ENCODE results near the gene CLIC3. TPM values are rescaled to one million over a fixed set of nuclear protein-coding genes. Genes with fewer than 3 reads are reported as not detected.

The CLIC3 gene
- total and polyA plus RNA-seq, 2 experiments from 2014 or later = 0.87 TPM; not detected in 1

DNA sequence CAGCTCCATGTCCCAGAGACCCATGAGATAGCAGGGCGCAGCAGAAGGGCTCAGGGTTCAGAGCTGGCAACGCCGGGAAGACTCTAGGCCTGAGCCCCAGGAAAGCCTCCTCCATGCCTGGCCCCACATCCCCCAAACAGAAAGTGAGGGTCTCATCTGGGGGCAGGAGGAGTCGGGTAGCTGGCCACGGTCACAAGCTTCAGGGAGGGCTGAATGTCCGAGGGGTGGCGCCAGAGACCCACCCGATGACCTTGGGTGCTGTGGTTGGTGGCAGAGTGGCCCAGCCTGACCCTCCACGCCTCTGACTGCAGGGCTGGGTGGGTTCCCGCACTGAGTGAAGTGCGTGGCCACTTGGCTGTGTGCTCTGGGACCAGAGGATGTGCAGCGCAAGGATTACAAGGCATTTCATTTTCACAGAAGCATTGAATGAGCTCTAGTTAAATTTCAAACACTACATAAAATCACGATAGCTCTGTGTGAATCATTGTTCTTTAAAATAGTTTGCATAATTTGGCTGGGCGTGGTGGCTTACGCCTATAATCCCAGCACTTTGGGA lies 48.3 kb downstream of the CLIC3 start:
- TF ChIP-seq, protein P1, sequence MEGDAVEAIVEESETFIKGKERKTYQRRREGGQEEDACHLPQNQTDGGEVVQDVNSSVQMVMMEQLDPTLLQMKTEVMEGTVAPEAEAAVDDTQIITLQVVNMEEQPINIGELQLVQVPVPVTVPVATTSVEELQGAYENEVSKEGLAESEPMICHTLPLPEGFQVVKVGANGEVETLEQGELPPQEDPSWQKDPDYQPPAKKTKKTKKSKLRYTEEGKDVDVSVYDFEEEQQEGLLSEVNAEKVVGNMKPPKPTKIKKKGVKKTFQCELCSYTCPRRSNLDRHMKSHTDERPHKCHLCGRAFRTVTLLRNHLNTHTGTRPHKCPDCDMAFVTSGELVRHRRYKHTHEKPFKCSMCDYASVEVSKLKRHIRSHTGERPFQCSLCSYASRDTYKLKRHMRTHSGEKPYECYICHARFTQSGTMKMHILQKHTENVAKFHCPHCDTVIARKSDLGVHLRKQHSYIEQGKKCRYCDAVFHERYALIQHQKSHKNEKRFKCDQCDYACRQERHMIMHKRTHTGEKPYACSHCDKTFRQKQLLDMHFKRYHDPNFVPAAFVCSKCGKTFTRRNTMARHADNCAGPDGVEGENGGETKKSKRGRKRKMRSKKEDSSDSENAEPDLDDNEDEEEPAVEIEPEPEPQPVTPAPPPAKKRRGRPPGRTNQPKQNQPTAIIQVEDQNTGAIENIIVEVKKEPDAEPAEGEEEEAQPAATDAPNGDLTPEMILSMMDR (IDR thresholded peaks at IDR 0.05; ENCODE audit: low read depth, low read length) = peak; percentile 66
- no peaks in the 10 kb centered on the region for H3K9me3 ChIP-seq (ENCODE audit: low read depth)
- no peak overlapping the region for H3K4me3 ChIP-seq
- peak; percentile 44 to 74 for DNase-seq (ENCODE audit: low read depth in 1 of 2, low spot score in 1 of 2)
- H3K36me3 ChIP-seq = no peaks in the 10 kb centered on the region
- H3K27me3 ChIP-seq = no peaks in the 10 kb centered on the region
- peak overlapping the region; percentile 20 for H3K27ac ChIP-seq
- H3K4me1 ChIP-seq (ENCODE audit: low read depth) = peaks cover 17% of the 10 kb centered on the region

DNA sequence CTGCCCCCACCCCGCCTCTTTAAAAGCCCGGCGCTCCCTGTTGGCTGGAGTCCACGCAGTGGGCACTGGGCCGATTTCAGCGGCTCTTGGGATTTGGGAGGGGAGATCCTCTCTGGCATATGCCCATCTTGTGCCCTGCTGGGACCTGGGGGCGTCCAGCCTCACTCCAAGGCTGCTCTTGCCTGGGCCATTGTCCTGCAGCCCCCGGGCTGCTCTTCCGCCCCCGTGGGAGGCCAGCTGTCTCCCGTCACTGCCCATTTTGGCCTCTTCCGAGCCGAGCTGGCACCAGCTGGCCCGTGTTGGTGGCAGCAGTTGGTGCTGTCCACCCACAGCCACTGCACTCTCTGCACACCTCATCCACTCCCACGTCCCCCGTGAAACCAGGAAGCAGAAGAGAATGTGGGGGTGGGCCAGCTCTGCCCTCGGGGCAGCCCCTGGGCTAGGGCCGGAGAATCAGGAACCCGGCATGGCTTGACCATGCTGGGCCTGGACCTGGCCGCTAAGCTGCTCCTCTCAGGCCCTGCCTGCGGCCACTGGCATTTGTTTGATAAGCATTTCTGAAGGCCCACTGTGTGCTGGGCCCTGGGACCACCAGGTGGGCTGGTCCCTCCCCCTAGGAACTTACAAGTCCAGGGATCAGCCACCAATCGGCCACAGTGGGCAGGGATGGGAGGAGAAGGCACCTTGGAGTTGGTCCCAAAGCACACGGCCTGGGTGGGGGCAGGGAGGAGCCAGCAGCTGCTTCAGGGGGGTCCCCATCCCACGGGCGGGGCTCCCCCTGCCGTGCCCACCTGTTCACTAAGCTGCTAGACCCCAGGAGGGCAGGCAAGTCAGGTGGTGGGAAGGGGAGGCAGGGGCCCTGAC lies 49.1 kb downstream of the CLIC3 start:
- Histone ChIP-seq H3K9me3 (ENCODE audit: low read depth) (no peaks in the 10 kb centered on the region), H3K27me3 (no peaks in the 10 kb centered on the region), H3K4me3 (no peak overlapping the region), H3K36me3 (peaks cover 2% of the 10 kb centered on the region), H3K27ac (no peak overlapping the region), H3K4me1 (ENCODE audit: low read depth) (peaks cover 17% of the 10 kb centered on the region)
- TF ChIP-seq, protein P1 (IDR thresholded peaks at IDR 0.05; ENCODE audit: low read depth, low read length) = no peak
- DNase-seq (ENCODE audit: low read depth in 1 of 2, low spot score in 1 of 2) = no peak

DNA sequence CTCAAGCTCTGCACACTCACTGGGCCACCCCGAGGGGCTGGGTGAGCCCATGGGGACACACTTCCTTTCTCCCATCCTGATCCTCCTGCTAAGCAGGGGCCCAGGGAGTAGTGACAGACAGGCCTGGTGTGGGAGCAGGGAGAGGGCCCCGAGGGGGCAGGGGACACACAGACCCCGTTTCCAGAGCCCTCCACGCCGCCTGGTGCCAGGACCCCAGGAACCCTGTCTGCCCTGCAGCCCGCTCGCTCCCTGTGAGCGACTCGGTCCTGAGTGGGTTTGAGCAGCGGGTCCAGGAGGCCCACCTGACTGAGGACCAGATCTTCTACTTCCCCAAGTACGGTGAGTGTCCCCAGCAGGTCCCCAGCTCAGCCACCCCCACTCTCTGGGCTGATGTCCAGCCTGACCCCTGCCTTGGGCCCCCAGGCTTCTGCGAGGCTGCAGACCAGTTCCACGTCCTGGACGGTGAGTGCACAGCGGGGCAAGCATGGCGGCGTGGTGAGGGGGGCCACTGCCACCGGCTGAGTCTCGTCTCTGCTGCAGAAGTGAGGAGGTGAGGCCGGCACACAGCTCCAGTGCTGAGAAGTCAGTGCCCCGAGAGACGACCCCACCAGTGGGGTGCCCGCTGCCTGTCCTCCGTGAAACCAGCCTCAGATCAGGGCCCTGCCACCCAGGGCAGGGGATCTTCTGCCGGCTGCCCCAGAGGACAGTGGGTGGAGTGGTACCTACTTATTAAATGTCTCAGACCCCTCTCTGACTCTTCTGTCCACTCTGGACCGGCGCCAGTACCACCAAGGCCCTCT lies 49.9 kb downstream of the CLIC3 start:
- H3K4me1 ChIP-seq (ENCODE audit: low read depth) = peaks cover 17% of the 10 kb centered on the region
- no peak overlapping the region for H3K27ac ChIP-seq
- H3K9me3 ChIP-seq (ENCODE audit: low read depth) = no peaks in the 10 kb centered on the region
- no peak overlapping the region for H3K4me3 ChIP-seq
- H3K36me3 ChIP-seq = peaks cover 10% of the 10 kb centered on the region
- no peaks in the 10 kb centered on the region for H3K27me3 ChIP-seq
- TF ChIP-seq, protein P1 (IDR thresholded peaks at IDR 0.05; ENCODE audit: low read depth, low read length) = no peak
- DNase-seq (ENCODE audit: low read depth in 1 of 2, low spot score in 1 of 2) = no peak

DNA sequence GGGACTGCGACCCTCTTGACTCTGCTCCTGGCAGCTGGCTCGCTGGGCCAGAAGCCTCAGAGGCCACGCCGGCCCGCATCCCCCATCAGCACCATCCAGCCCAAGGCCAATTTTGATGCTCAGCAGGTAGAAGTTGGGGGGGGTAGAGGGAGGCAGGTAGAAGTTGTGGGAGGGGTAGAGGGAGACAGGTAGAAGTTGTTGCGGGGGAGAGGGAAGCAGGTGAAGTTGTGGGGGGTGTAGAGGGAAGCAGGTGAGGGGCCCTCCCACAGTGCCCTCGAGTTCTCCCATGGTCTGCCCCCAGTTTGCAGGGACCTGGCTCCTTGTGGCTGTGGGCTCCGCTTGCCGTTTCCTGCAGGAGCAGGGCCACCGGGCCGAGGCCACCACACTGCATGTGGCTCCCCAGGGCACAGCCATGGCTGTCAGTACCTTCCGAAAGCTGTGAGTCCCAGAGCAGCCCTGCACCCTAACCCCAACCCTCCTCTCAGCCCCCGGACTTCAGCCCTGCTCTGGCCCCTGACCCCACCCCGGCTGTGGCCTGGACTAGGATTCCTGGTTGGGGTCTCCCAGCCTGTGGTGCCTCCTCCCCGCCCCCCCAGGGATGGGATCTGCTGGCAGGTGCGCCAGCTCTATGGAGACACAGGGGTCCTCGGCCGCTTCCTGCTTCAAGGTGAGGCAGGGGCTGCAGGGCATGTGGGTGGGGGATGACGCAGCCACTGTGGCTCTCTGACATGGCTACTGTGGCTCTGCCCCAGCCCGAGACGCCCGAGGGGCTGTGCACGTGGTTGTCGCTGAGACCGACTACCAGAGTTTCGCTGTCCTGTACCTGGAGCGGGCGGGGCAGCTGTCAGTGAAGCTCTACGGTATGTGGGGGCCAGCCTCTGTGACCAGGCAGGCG lies 50.8 kb downstream of the CLIC3 start:
- peaks cover 18% of the 10 kb centered on the region for H3K36me3 ChIP-seq
- H3K4me3 ChIP-seq = no peak overlapping the region
- no peaks in the 10 kb centered on the region for H3K9me3 ChIP-seq (ENCODE audit: low read depth)
- no peak for DNase-seq (ENCODE audit: low read depth in 1 of 2, low spot score in 1 of 2)
- TF ChIP-seq, protein P1 (IDR thresholded peaks at IDR 0.05; ENCODE audit: low read depth, low read length) = no peak
- H3K4me1 ChIP-seq (ENCODE audit: low read depth) = peaks cover 12% of the 10 kb centered on the region
- H3K27me3 ChIP-seq = no peaks in the 10 kb centered on the region
- no peak overlapping the region for H3K27ac ChIP-seq

Other genes with a start within 250 kb of the CLIC3 start
Only the 30 nearest of the 38 such genes appear.
- gene TMEM141, start 205.2 kb downstream of the CLIC3 start, total RNA-seq = 200 and 306 TPM in 2 replicates
- gene TMEM141, start 205.2 kb downstream of the CLIC3 start, polyA plus RNA-seq = 169 and 238 TPM in 2 replicates
- 32.4 and 49.3 TPM in 2 replicates for gene CCDC183, start 200.2 kb downstream of the CLIC3 start, total RNA-seq
- 40.1 and 43.1 TPM in 2 replicates for gene CCDC183, start 200.2 kb downstream of the CLIC3 start, polyA plus RNA-seq
- gene RABL6, start 188.6 kb downstream of the CLIC3 start, total RNA-seq = 131 and 153 TPM in 2 replicates
- 101 and 115 TPM in 2 replicates for gene RABL6, start 188.6 kb downstream of the CLIC3 start, polyA plus RNA-seq
- 8.5 and 12.2 TPM in 2 replicates for gene AJM1, start 154.1 kb downstream of the CLIC3 start, total RNA-seq
- 8.7 and 12.1 TPM in 2 replicates for gene AJM1, start 154.1 kb downstream of the CLIC3 start, polyA plus RNA-seq
- gene PHPT1, start 147.2 kb downstream of the CLIC3 start, total RNA-seq = 185 and 235 TPM in 2 replicates
- 557 and 565 TPM in 2 replicates for gene PHPT1, start 147.2 kb downstream of the CLIC3 start, polyA plus RNA-seq
- 22.2 and 29.7 TPM in 2 replicates for gene MAMDC4, start 144.2 kb downstream of the CLIC3 start, total RNA-seq
- gene MAMDC4, start 144.2 kb downstream of the CLIC3 start, polyA plus RNA-seq = 8.7 and 17.8 TPM in 2 replicates
- 741 and 1,028 TPM in 2 replicates for gene EDF1, start 130.3 kb downstream of the CLIC3 start, total RNA-seq
- 496 and 793 TPM in 2 replicates for gene EDF1, start 130.3 kb downstream of the CLIC3 start, polyA plus RNA-seq
- gene TRAF2, start 110.1 kb downstream of the CLIC3 start, total RNA-seq = 20.0 and 25.6 TPM in 2 replicates
- gene TRAF2, start 110.1 kb downstream of the CLIC3 start, polyA plus RNA-seq = 37.2 and 45.6 TPM in 2 replicates
- gene FBXW5, start 51.8 kb downstream of the CLIC3 start, total RNA-seq = 188 and 194 TPM in 2 replicates
- gene FBXW5, start 51.8 kb downstream of the CLIC3 start, polyA plus RNA-seq = 117 and 119 TPM in 2 replicates
- 3.4 and 10.8 TPM in 2 replicates for gene C8G, start 51.3 kb downstream of the CLIC3 start, total RNA-seq
- gene C8G, start 51.3 kb downstream of the CLIC3 start, polyA plus RNA-seq = 1.2 and 4.4 TPM in 2 replicates
- gene LCN12, start 44.3 kb downstream of the CLIC3 start, total RNA-seq = 5.0 and 11.4 TPM in 2 replicates
- 19.7 and 21.9 TPM in 2 replicates for gene LCN12, start 44.3 kb downstream of the CLIC3 start, polyA plus RNA-seq
- gene PTGDS, start 19.1 kb downstream of the CLIC3 start, total RNA-seq = 2.6 and 3.9 TPM in 2 replicates
- 3.4 and 5.3 TPM in 2 replicates for gene PTGDS, start 19.1 kb downstream of the CLIC3 start, polyA plus RNA-seq
- gene LCNL1, start 13.6 kb downstream of the CLIC3 start, total RNA-seq = 0.36 TPM in 1 of 2 replicates, not detected in the other
- not detected in 2 replicates for gene LCNL1, start 13.6 kb downstream of the CLIC3 start, polyA plus RNA-seq
- 94.6 and 130 TPM in 2 replicates for gene PAXX, start 4.1 kb downstream of the CLIC3 start, total RNA-seq
- 102 and 110 TPM in 2 replicates for gene PAXX, start 4.1 kb downstream of the CLIC3 start, polyA plus RNA-seq
- gene ABCA2, start 31.7 kb upstream of the CLIC3 start, total RNA-seq = 48.7 and 56.7 TPM in 2 replicates
- gene ABCA2, start 31.7 kb upstream of the CLIC3 start, polyA plus RNA-seq = 30.5 and 33.3 TPM in 2 replicates
- not detected in 2 replicates for gene FUT7, start 35.5 kb upstream of the CLIC3 start, total RNA-seq
- not detected in 2 replicates for gene FUT7, start 35.5 kb upstream of the CLIC3 start, polyA plus RNA-seq
- gene NPDC1, start 49.6 kb upstream of the CLIC3 start, total RNA-seq = 40.8 and 65.1 TPM in 2 replicates
- gene NPDC1, start 49.6 kb upstream of the CLIC3 start, polyA plus RNA-seq = 83.5 and 94.9 TPM in 2 replicates
- not detected in 2 replicates for gene ENTPD2, start 57.5 kb upstream of the CLIC3 start, total RNA-seq
- gene ENTPD2, start 57.5 kb upstream of the CLIC3 start, polyA plus RNA-seq = not detected in 2 replicates
- gene SAPCD2, start 74.0 kb upstream of the CLIC3 start, total RNA-seq = 6.3 and 42.1 TPM in 2 replicates
- 4.7 and 28.3 TPM in 2 replicates for gene SAPCD2, start 74.0 kb upstream of the CLIC3 start, polyA plus RNA-seq
- gene UAP1L1, start 80.9 kb upstream of the CLIC3 start, total RNA-seq = 5.8 and 13.3 TPM in 2 replicates
- gene UAP1L1, start 80.9 kb upstream of the CLIC3 start, polyA plus RNA-seq = 9.9 and 17.9 TPM in 2 replicates
- 59.4 and 73.3 TPM in 2 replicates for gene MAN1B1, start 90.4 kb upstream of the CLIC3 start, total RNA-seq
- 67.6 and 86.7 TPM in 2 replicates for gene MAN1B1, start 90.4 kb upstream of the CLIC3 start, polyA plus RNA-seq
- 125 and 144 TPM in 2 replicates for gene DPP7, start 118.2 kb upstream of the CLIC3 start, total RNA-seq
- gene DPP7, start 118.2 kb upstream of the CLIC3 start, polyA plus RNA-seq = 202 and 204 TPM in 2 replicates
- 0.03 TPM in 1 of 2 replicates, not detected in the other for gene GRIN1, start 142.6 kb upstream of the CLIC3 start, total RNA-seq
- 0.22 and 0.49 TPM in 2 replicates for gene GRIN1, start 142.6 kb upstream of the CLIC3 start, polyA plus RNA-seq
- not detected in 2 replicates for gene LRRC26, start 173.5 kb upstream of the CLIC3 start, total RNA-seq
- gene LRRC26, start 173.5 kb upstream of the CLIC3 start, polyA plus RNA-seq = 1.4 and 2.3 TPM in 2 replicates
- not detected in 2 replicates for gene TMEM210, start 175.5 kb upstream of the CLIC3 start, total RNA-seq
- gene TMEM210, start 175.5 kb upstream of the CLIC3 start, polyA plus RNA-seq = not detected in 2 replicates
- 29.8 and 42.8 TPM in 2 replicates for gene ANAPC2, start 192.0 kb upstream of the CLIC3 start, total RNA-seq
- 15.5 and 17.9 TPM in 2 replicates for gene ANAPC2, start 192.0 kb upstream of the CLIC3 start, polyA plus RNA-seq
- 64.5 and 90.3 TPM in 2 replicates for gene SSNA1, start 192.1 kb upstream of the CLIC3 start, total RNA-seq
- 77.9 and 110 TPM in 2 replicates for gene SSNA1, start 192.1 kb upstream of the CLIC3 start, polyA plus RNA-seq
- 26.4 and 31.2 TPM in 2 replicates for gene TPRN, start 204.2 kb upstream of the CLIC3 start, total RNA-seq
- gene TPRN, start 204.2 kb upstream of the CLIC3 start, polyA plus RNA-seq = 34.7 and 44.8 TPM in 2 replicates
- gene TMEM203, start 209.1 kb upstream of the CLIC3 start, total RNA-seq = 44.7 and 50.0 TPM in 2 replicates
- 86.6 and 99.2 TPM in 2 replicates for gene TMEM203, start 209.1 kb upstream of the CLIC3 start, polyA plus RNA-seq
- gene NDOR1, start 209.1 kb upstream of the CLIC3 start, total RNA-seq = 13.1 and 17.5 TPM in 2 replicates
- gene NDOR1, start 209.1 kb upstream of the CLIC3 start, polyA plus RNA-seq = 9.1 and 18.1 TPM in 2 replicates

Data from cardiac muscle cell (in vitro differentiated cells and primary cell).